Measurements from ENCODE around the gene MGRN1. TPM values are rescaled to one million over a fixed set of nuclear protein-coding genes. Genes with fewer than 3 reads are reported as not detected.

MGRN1 gene
- total RNA-seq, 3 donors from 2014 or later (not counting 1 experiment from before 2014, with no cell fraction given): 102 to 106 (median 105) TPM

GRCh38 chr16:4666537-4667202, 42.0 kb downstream of the MGRN1 start:
- no peaks in the 10 kb centered on the region for H3K27me3 ChIP-seq (ENCODE audit: control insufficient read depth, insufficient read depth, low read length)
- DNase-seq: no peak
- Mint-ChIP-seq H3K4me1 (peaks cover 11 to 20% of the 10 kb centered on the region in 2 donors), H3K27me3 (ENCODE audit: low read depth in 2 of 2) (no peaks in the 10 kb centered on the region), H3K27ac (no peak overlapping the region), H3K9me3 (no peaks in the 10 kb centered on the region), H3K4me3 (no peak overlapping the region), H3K36me3 (no peaks in the 10 kb centered on the region)
- peaks cover 30% of the 10 kb centered on the region for H3K4me1 ChIP-seq (ENCODE audit: control insufficient read depth, insufficient read depth, low read length)
- no peak overlapping the region for H3K27ac ChIP-seq (ENCODE audit: low read length)
- no peak for ATAC-seq
- H3K9me3 ChIP-seq (ENCODE audit: control insufficient read depth, insufficient read depth, low read length): no peaks in the 10 kb centered on the region
- no peak overlapping the region for H3K4me3 ChIP-seq (ENCODE audit: low read length)
- peaks cover 49% of the 10 kb centered on the region for H3K36me3 ChIP-seq (ENCODE audit: control insufficient read depth, insufficient read depth, low read length)
- no peak for TF ChIP-seq CTCF (IDR thresholded peaks at IDR 0.05)
- 98% methylated on average over 20 of the region's 20 CpGs for WGBS (ENCODE audit: insufficient coverage)
- intact Hi-C loops (cut with micrococcal nuclease): no loop called here

- Mint-ChIP-seq H3K27me3 (ENCODE audit: low read depth in 2 of 2) (no peaks in the 10 kb centered on the region), H3K4me3 (no peak overlapping the region), H3K36me3 (no peaks in the 10 kb centered on the region), H3K9me3 (no peaks in the 10 kb centered on the region), H3K4me1 (peaks cover 11 to 20% of the 10 kb centered on the region in 2 donors), H3K27ac (no peak overlapping the region)
- no peak for TF ChIP-seq CTCF (IDR thresholded peaks at IDR 0.05)
- no peak for DNase-seq
- H3K36me3 ChIP-seq (ENCODE audit: control insufficient read depth, insufficient read depth, low read length): peaks cover 53% of the 10 kb centered on the region
- intact Hi-C loops (cut with micrococcal nuclease): no loop called here
- no peaks in the 10 kb centered on the region for H3K27me3 ChIP-seq (ENCODE audit: control insufficient read depth, insufficient read depth, low read length)
- no peak for ATAC-seq
- no peaks in the 10 kb centered on the region for H3K9me3 ChIP-seq (ENCODE audit: control insufficient read depth, insufficient read depth, low read length)
- H3K4me3 ChIP-seq (ENCODE audit: low read length): no peak overlapping the region
- no peak overlapping the region for H3K27ac ChIP-seq (ENCODE audit: low read length)
- WGBS (ENCODE audit: insufficient coverage): 97% methylated on average over 20 of the region's 20 CpGs
- peaks cover 30% of the 10 kb centered on the region for H3K4me1 ChIP-seq (ENCODE audit: control insufficient read depth, insufficient read depth, low read length)
Measured at GRCh38 chr16:4667203-4667963, 42.8 kb downstream of the MGRN1 start.

- Histone ChIP-seq H3K27me3 (ENCODE audit: control insufficient read depth, insufficient read depth, low read length) (no peaks in the 10 kb centered on the region), H3K36me3 (ENCODE audit: control insufficient read depth, insufficient read depth, low read length) (peaks cover 59% of the 10 kb centered on the region)
Measured at GRCh38 chr16:4668313-4668960, 43.8 kb downstream of the MGRN1 start.

More at GRCh38 chr16:4668313-4668960, 43.8 kb downstream of the MGRN1 start:
- no peak overlapping the region for H3K27ac Mint-ChIP-seq
- no peak overlapping the region for H3K4me3 Mint-ChIP-seq
- TF ChIP-seq CTCF (IDR thresholded peaks at IDR 0.05): no peak
- Histone ChIP-seq H3K9me3 (ENCODE audit: control insufficient read depth, insufficient read depth, low read length) (no peaks in the 10 kb centered on the region), H3K4me1 (ENCODE audit: control insufficient read depth, insufficient read depth, low read length) (peaks cover 27% of the 10 kb centered on the region), H3K4me3 (ENCODE audit: low read length) (no peak overlapping the region), H3K27ac (ENCODE audit: low read length) (no peak overlapping the region)
- H3K9me3 Mint-ChIP-seq: no peaks in the 10 kb centered on the region
- ATAC-seq (no peak), DNase-seq (no peak)
- 96% methylated on average over 10 of the region's 10 CpGs for WGBS (ENCODE audit: insufficient coverage)
- H3K4me1 Mint-ChIP-seq: peaks cover 10 to 18% of the 10 kb centered on the region in 2 donors
- no peaks in the 10 kb centered on the region for H3K27me3 Mint-ChIP-seq (ENCODE audit: low read depth in 2 of 2)
- H3K36me3 Mint-ChIP-seq: no peaks in the 10 kb centered on the region
- intact Hi-C loops (cut with micrococcal nuclease): no loop called here
